Spleen (tissue), 11 donors: Measurements from ENCODE around the gene USP28. TPM values are rescaled to one million over a fixed set of nuclear protein-coding genes. Genes with fewer than 3 reads are reported as not detected.
A peak's percentile ranks its signal among the peaks of the same experiment; 100 is the strongest.

Experiments used
- DNase-seq: peaks from one replicate; pipeline ENCODE4 v3.0.0-alpha.2; 2020
- H3K27ac ChIP-seq, 8 donors: fragments of 200-600 bp; sonication (generic) in 7 of 8; 1 replicate in 4 of 8; 2 replicates in 4 of 8; pipeline versions ENCODE4 v1.5.0 to v1.8.0; 2016 to 2021; ENCODE audit warnings: inconsistent platforms in 4 of 8, mild to moderate bottlenecking in 4 of 8, moderate library complexity in 1 of 8
- H3K27me3 ChIP-seq, 7 donors: fragments of 200-600 bp; sonication (generic) in 6 of 7; replicated peaks in 1 of 7; 1 replicate in 4 of 7; 2 replicates in 3 of 7; pipeline versions ENCODE4 v1.5.0 to v1.8.0; 2016 to 2021; ENCODE audit warnings: inconsistent platforms in 3 of 7, mild to moderate bottlenecking in 1 of 7
- H3K36me3 ChIP-seq, 6 donors: fragments of 200-600 bp; sonication (generic) in 5 of 6; 1 replicate in 4 of 6; 2 replicates in 2 of 6; pipeline versions ENCODE4 v1.5.0 to v1.8.0; 2016 to 2021; ENCODE audit warnings: inconsistent platforms in 2 of 6
- H3K4me1 ChIP-seq, 6 donors: fragments of 200-600 bp; sonication (generic) in 5 of 6; 1 replicate in 3 of 6; 2 replicates in 3 of 6; pipeline versions ENCODE4 v1.5.0 to v1.8.0; 2016 to 2021; ENCODE audit warnings: inconsistent platforms in 3 of 6
- H3K4me3 ChIP-seq, 8 donors: fragments of 200-600 bp; sonication (generic) in 7 of 8; 1 replicate in 4 of 8; 2 replicates in 4 of 8; pipeline versions ENCODE4 v1.5.0 to v1.8.0; 2016 to 2021; ENCODE audit warnings: inconsistent platforms in 4 of 8, mild to moderate bottlenecking in 4 of 8, moderate library complexity in 2 of 8
- H3K9me3 ChIP-seq, 8 donors: fragments of 200-600 bp; sonication (generic) in 7 of 8; 1 replicate in 4 of 8; 2 replicates in 4 of 8; pipeline versions ENCODE4 v1.5.0 to v1.8.0; 2016 to 2021; ENCODE audit warnings: inconsistent platforms in 4 of 8
- CTCF ChIP-seq, 11 experiments: fragments of 200-600 bp in 7 of 11; fragments of 450-650 bp in 4 of 11; sonication (generic) in 4 of 11; IDR thresholded peaks in 8 of 11; conservative IDR thresholded peaks in 3 of 11; 1 replicate in 7 of 11; 2 replicates in 4 of 11; pipeline versions ENCODE4 v1.4.0 to v1.8.0; 2016 to 2021; ENCODE audit warnings: antibody characterized with exemption in 11 of 11, inconsistent platforms in 4 of 11, mild to moderate bottlenecking in 1 of 11
- POLR2A ChIP-seq, 3 donors: fragments of 450-650 bp; IDR thresholded peaks; one replicate each; pipeline ENCODE4 v1.5.1; 2017; ENCODE audit warnings: antibody characterized with exemption in 3 of 3, mild to moderate bottlenecking in 1 of 3
- POLR2AphosphoS5 ChIP-seq, 3 donors: sonication (generic); formaldehyde crosslinking; IDR thresholded peaks; one replicate each; pipeline ENCODE4 v1.5.1; 2017; ENCODE audit warnings: antibody characterized with exemption in 3 of 3
- WGBS, 5 donors: extraction: QIAGEN DNeasy Blood & Tissue Kit in 3 of 5; methylation state at CpG; one replicate each; pipeline versions ENCODE4 v1.1.5 to v1.1.7; 2013 to 2018; 5-methylcytosine and 5-hydroxymethylcytosine counted together
- intact Hi-C: fragments of 100-400 bp; cut with DNase I; formaldehyde crosslinking; loops from one replicate; pipeline ENCODE4 v1.15.0; 2023; ENCODE audit warnings: low total_unique reads
- polyA plus RNA-seq, 3 donors: library from polyadenylated mRNA; stranded (reverse); fragments of 200-250 nt; gene quantifications; one replicate each; pipeline ENCODE4 v1.2.1, GENCODE V29; 2013
- total RNA-seq, 7 donors: library from RNA; depleted of rRNA in 3 of 7; stranded (reverse); fragments of >200 nt in 3 of 7; fragmentation: NEBNext Ultra II Directional in 4 of 7; extraction: Animal tissue kit (Norgen Biotek cat#: 25700) in 4 of 7; gene quantifications; one replicate each; pipeline versions ENCODE4 v1.1.0 to v1.2.1, GENCODE V29; 2016 to 2021
- donor health status: healthy with polysubstance abuse.
- donor health status: DM: no; HTN: no; CAD: no; lungs with moderate emphysema.
- donor health status: DM: no; HTN: no; CAD: no.
- donor health status: Bipolar disorder and iron deficiency.
- donor health status: healthy.
- donor health status: DM: no; HTN: no; CAD: no.
- donor health status: DM: yes; HTN: yes; CAD: no.

USP28 gene
- total and polyA plus RNA-seq, 10 donors: 4.2 to 44.8 (median 27.6) TPM

GRCh38 chr11:113779496-113779895 is 95.9 kb downstream of the USP28 start, which contains the start of gene CLDN25:
TSS of gene CLDN25 (plus strand) at chr11:113779796. CDS start at chr11:113779796, 0 bp downstream.
- H3K27me3 ChIP-seq: peaks cover 0 to 13% (median 0%) of the 10 kb centered on the region in 7 donors
- no peak within 1 kb of the TSS for H3K4me3 ChIP-seq
- intact Hi-C loops: no loop called here
- DNase-seq: no peak
- 75 to 92% (median 86%) methylated on average over 4 of the region's 4 CpGs for WGBS, 5 donors
- peaks cover 0 to 5% (median 0%) of the 10 kb centered on the region in 6 donors for H3K4me1 ChIP-seq
- H3K27ac ChIP-seq: no peak within 1 kb of the TSS
- no peaks in the 10 kb centered on the region for H3K9me3 ChIP-seq
- no peaks in the 10 kb centered on the region for H3K36me3 ChIP-seq
- no peak for TF ChIP-seq POLR2A (IDR thresholded peaks at IDR 0.05)
- no peak for TF ChIP-seq POLR2AphosphoS5 (IDR thresholded peaks at IDR 0.05)
- no peak for TF ChIP-seq CTCF (IDR thresholded peaks at IDR 0.05 in 8 of 11, conservative IDR thresholded peaks at IDR 0.05 in 3 of 11)

DNA sequence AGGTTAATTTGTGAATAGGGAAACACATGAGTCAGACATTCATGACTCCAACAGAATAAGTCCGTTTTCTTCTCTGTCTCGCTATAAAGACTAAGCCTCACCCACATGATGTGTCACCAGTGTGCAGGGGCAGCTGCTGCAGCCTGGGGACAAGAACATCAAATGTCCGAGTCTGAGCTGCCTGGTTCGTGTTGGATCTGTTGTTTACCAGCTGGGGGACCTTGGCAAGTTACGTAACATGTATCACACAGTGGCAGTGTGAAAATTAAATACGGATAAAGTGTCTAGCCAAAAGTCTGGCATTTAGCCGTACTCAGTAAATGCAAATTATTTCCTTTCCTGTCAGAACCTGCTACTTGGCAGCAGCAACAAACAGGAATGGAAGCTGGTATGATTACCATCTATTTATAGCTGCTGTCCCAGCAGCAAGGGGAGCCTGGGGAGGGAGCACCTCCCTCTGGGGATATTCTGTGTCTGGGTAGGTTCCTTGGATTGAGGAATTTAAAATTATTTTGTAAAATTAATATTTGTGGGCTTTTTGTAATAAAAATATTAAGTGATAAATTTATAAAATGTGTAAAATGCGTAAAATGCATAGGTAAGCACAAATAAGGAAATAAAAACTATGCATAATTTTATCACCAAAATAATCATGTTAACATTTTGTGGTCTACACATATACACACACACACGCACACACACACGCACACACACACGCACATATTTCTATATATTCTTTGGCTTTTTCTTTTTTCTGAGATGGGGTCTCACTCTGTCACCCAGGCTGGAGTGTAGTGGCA is 97.1 kb downstream of the USP28 start:
- 48 to 63% (median 52%) methylated on average over 11 of the region's 11 CpGs for WGBS, 5 donors
- TF ChIP-seq POLR2AphosphoS5 (IDR thresholded peaks at IDR 0.05) (peak in 1 of 3 donors; percentile 8), CTCF (IDR thresholded peaks at IDR 0.05 in 8 of 11, conservative IDR thresholded peaks at IDR 0.05 in 3 of 11) (no peak)
- H3K4me3 ChIP-seq: no peak overlapping the region

DNA sequence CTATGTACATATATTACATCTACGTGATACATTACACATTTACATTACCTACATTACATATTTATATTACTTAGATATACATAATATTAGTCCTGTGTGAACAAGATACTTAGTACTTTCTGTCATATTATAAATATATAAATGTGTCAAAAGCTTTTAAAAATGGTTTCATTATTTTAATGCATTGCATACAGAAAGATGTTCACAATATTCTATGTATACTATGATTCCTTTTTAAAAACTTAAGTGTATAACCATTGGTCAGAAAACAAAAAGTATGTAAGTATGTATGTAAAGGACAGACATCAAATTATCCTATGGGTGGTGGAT is 101.2 kb downstream of the USP28 start:
- no peak for DNase-seq
- intact Hi-C loops: no loop called here
- Histone ChIP-seq H3K36me3 (peaks cover 0 to 17% (median 1%) of the 10 kb centered on the region in 6 donors), H3K4me3 (peak overlapping the region; percentile 63 to 88 (median 72)), H3K27me3 (peaks cover 0 to 3% (median 0%) of the 10 kb centered on the region in 7 donors), H3K27ac (peak overlapping the region in 7 of 8 donors; percentile 66 to 86 (median 84)), H3K4me1 (peaks cover 9 to 35% (median 20%) of the 10 kb centered on the region in 6 donors), H3K9me3 (no peaks in the 10 kb centered on the region)
- WGBS, 5 donors: 0% methylated on average over 1 of the region's 1 CpG
- TF ChIP-seq POLR2A (IDR thresholded peaks at IDR 0.05) (no peak), CTCF (IDR thresholded peaks at IDR 0.05 in 8 of 11, conservative IDR thresholded peaks at IDR 0.05 in 3 of 11) (peak in 3 of 11 experiments; percentile 5 to 42 (median 29))

More for the DNA sequence above, 97.1 kb downstream of the USP28 start:
- no peak for DNase-seq
- peaks cover 0 to 13% (median 0%) of the 10 kb centered on the region in 7 donors for H3K27me3 ChIP-seq
- H3K9me3 ChIP-seq: no peaks in the 10 kb centered on the region
- H3K27ac ChIP-seq: peak overlapping the region in 2 of 8 donors; percentile 29 to 49
- intact Hi-C loops: no loop called here
- peaks cover 0 to 13% (median 5%) of the 10 kb centered on the region in 6 donors for H3K4me1 ChIP-seq
- no peaks in the 10 kb centered on the region for H3K36me3 ChIP-seq

- 0 to 1% (median 0%) methylated on average over 27 to 46 of the region's 46 CpGs for WGBS, 5 donors
These were observed 101.8 kb downstream of the USP28 start, which contains the start of gene ZW10 for GRCh38 chr11:113773416-113774173. TSS of gene ZW10 (minus strand) at chr11:113773692. CDS start at chr11:113773666, 26 bp downstream.

More at GRCh38 chr11:113773416-113774173, 101.8 kb downstream of the USP28 start, which contains the start of gene ZW10:
- H3K9me3 ChIP-seq: no peaks in the 10 kb centered on the region
- peaks cover 9 to 35% (median 20%) of the 10 kb centered on the region in 6 donors for H3K4me1 ChIP-seq
- H3K27me3 ChIP-seq: no peaks in the 10 kb centered on the region
- peak; percentile 98 for DNase-seq
- TF ChIP-seq POLR2AphosphoS5 (IDR thresholded peaks at IDR 0.05) (peak; percentile 87 to 93 (median 91)), POLR2A (IDR thresholded peaks at IDR 0.05) (no peak), CTCF (IDR thresholded peaks at IDR 0.05 in 8 of 11, conservative IDR thresholded peaks at IDR 0.05 in 3 of 11) (peak; percentile 46 to 84 (median 80))
- H3K36me3 ChIP-seq: peaks cover 0 to 22% (median 5%) of the 10 kb centered on the region in 6 donors
- peak within 1 kb of the TSS; percentile 63 to 88 (median 72) for H3K4me3 ChIP-seq
- H3K27ac ChIP-seq: peak within 1 kb of the TSS; percentile 64 to 86 (median 83)
- intact Hi-C loops: no loop called here
